Peyer's patch (tissue), 4 donors: ENCODE measurements around the gene RAP1A. TPM values are rescaled to one million over a fixed set of nuclear protein-coding genes. Genes with fewer than 3 reads are reported as not detected.
"Not testable (repeated sequence)": the region's sequence is repeated elsewhere in the genome, so short reads cannot be mapped to it uniquely, and the experiment has no call there.

Experiments
- DNase-seq, 3 donors: peaks; one replicate each; pipeline ENCODE4 v3.0.0-alpha.2; 2017 to 2019
- H3K27ac ChIP-seq, 4 donors: fragments of 200-600 bp; sonication (generic); one replicate each; pipeline ENCODE4 v1.5.1; 2016 to 2019
- H3K27me3 ChIP-seq, 2 donors: fragments of 200-600 bp; sonication (generic); one replicate each; pipeline ENCODE4 v1.5.1; 2019
- H3K36me3 ChIP-seq, 3 donors: fragments of 200-600 bp; sonication (generic); one replicate each; pipeline ENCODE4 v1.5.1; 2016 to 2019
- H3K4me1 ChIP-seq, 4 donors: fragments of 200-600 bp; sonication (generic); one replicate each; pipeline ENCODE4 v1.5.1; 2016 to 2019
- H3K4me3 ChIP-seq, 4 donors: fragments of 200-600 bp; sonication (generic); 1 replicate in 3 of 4; 2 replicates in 1 of 4; pipeline ENCODE4 v1.5.1; 2016 to 2019; ENCODE audit warnings: mild to moderate bottlenecking in 1 of 4
- H3K9me3 ChIP-seq, 4 donors: fragments of 200-600 bp; sonication (generic); one replicate each; pipeline ENCODE4 v1.5.1; 2016 to 2019; ENCODE audit warnings: mild to moderate bottlenecking in 1 of 4
- POLR2A ChIP-seq, 2 donors: fragments of 450-650 bp; IDR thresholded peaks; one replicate each; pipeline ENCODE4 v1.5.1; 2017; ENCODE audit warnings: antibody characterized with exemption in 2 of 2, mild to moderate bottlenecking in 2 of 2, moderate library complexity in 2 of 2
- total RNA-seq, 4 donors: library from RNA; depleted of rRNA; stranded (reverse); fragments of >200 nt; gene quantifications; one replicate each; pipeline ENCODE4 v1.1.0, GENCODE V29; 2016
- TF ChIP-seq, protein P1 (sequence below), 6 experiments: fragments of 450-650 bp in 4 of 6; fragments of 200-600 bp in 2 of 6; sonication (generic) in 1 of 6; IDR thresholded peaks; one replicate each; pipeline ENCODE4 v1.5.1; 2017 to 2019; ENCODE audit warnings: antibody characterized with exemption in 6 of 6, mild to moderate bottlenecking in 3 of 6, moderate library complexity in 1 of 6

Gene RAP1A
- total RNA-seq, 4 donors from 2014 or later: 16.5 to 66.0 (median 46.2) TPM

DNA sequence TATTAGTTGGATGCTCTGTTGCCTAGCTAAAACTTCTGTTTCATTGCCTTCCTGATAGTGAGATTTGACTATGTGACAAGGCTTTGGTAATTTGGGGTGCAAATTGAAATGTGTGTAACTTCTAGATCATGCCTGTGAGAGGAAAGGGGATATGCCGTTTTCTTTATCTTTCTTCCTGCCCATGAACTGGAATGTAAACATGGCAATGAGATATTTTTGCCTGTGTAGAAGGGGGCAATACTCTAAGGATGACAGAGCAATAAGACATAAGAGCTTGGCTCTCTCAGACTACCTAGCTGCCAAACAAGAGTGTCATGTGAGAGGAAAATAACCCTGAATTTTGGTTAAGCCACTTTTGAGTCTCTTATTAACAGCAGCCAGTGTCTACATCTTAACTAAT, 49.7 kb downstream of the RAP1A start:
- TF ChIP-seq, protein P1, sequence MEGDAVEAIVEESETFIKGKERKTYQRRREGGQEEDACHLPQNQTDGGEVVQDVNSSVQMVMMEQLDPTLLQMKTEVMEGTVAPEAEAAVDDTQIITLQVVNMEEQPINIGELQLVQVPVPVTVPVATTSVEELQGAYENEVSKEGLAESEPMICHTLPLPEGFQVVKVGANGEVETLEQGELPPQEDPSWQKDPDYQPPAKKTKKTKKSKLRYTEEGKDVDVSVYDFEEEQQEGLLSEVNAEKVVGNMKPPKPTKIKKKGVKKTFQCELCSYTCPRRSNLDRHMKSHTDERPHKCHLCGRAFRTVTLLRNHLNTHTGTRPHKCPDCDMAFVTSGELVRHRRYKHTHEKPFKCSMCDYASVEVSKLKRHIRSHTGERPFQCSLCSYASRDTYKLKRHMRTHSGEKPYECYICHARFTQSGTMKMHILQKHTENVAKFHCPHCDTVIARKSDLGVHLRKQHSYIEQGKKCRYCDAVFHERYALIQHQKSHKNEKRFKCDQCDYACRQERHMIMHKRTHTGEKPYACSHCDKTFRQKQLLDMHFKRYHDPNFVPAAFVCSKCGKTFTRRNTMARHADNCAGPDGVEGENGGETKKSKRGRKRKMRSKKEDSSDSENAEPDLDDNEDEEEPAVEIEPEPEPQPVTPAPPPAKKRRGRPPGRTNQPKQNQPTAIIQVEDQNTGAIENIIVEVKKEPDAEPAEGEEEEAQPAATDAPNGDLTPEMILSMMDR (IDR thresholded peaks at IDR 0.05): no peak
- no peak for TF ChIP-seq POLR2A (IDR thresholded peaks at IDR 0.05)
- Histone ChIP-seq H3K27ac (no peak overlapping the region), H3K36me3 (peaks cover 0 to 8% (median 0%) of the 10 kb centered on the region in 3 donors), H3K27me3 (no peaks in the 10 kb centered on the region), H3K4me3 (no peak overlapping the region), H3K4me1 (peaks cover 0 to 20% (median 3%) of the 10 kb centered on the region in 4 donors), H3K9me3 (no peaks in the 10 kb centered on the region)
- DNase-seq: no peak

DNA sequence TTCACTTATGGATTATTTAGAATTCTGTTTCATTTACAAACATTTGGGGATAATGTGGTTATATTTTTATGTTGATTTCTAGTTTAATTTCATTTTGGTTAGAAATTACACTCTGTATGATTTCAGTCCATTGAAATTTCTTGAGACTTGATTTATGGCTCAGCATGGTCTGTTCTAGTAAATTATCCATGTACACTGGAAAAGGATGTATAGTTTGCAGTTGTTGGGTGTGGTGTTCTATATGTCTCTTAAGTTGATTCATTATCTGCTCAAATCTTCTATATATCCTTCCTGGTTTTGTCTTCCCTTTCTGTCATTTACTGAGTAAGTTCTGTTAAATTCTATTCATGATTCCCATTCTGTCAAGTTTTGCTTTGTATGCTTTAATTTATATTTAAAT, 52.3 kb downstream of the RAP1A start:
- Histone ChIP-seq H3K27ac (no peak overlapping the region), H3K4me3 (no peak overlapping the region), H3K27me3 (no peaks in the 10 kb centered on the region), H3K36me3 (peaks cover 0 to 8% (median 0%) of the 10 kb centered on the region in 3 donors), H3K9me3 (no peaks in the 10 kb centered on the region), H3K4me1 (peaks cover 0 to 8% (median 0%) of the 10 kb centered on the region in 4 donors)
- TF ChIP-seq, protein P1 (IDR thresholded peaks at IDR 0.05): no peak
- TF ChIP-seq POLR2A (IDR thresholded peaks at IDR 0.05): no peak
- DNase-seq: no peak

DNA sequence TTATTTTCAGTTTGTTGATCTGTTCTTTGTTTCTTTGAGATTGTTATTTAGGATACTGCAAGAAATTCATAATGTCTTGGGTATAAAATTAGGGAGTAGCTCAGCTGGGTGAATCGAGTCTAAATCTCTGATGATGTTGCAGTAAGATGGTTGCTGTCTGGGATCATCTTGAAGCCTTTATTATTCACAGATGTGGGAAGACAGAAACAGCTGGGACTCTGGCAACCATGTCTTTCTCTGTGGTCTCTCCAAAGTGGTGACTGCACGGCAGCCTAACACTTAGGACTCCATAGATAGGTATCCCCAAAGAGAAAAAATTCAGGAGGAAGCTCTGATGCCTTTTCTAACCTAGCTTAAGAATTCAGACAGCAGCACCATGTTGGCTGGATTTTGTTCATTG, 52.7 kb downstream of the RAP1A start:
- H3K9me3 ChIP-seq: no peaks in the 10 kb centered on the region
- no peaks in the 10 kb centered on the region for H3K27me3 ChIP-seq
- H3K27ac ChIP-seq: peak overlapping the region in 1 of 4 donors; percentile 39
- DNase-seq: no peak
- H3K4me3 ChIP-seq: no peak overlapping the region
- TF ChIP-seq POLR2A (IDR thresholded peaks at IDR 0.05): no peak
- TF ChIP-seq, protein P1 (IDR thresholded peaks at IDR 0.05): no peak
- H3K4me1 ChIP-seq: peaks cover 0 to 8% (median 0%) of the 10 kb centered on the region in 4 donors
- H3K36me3 ChIP-seq: peaks cover 0 to 8% (median 0%) of the 10 kb centered on the region in 3 donors

DNA sequence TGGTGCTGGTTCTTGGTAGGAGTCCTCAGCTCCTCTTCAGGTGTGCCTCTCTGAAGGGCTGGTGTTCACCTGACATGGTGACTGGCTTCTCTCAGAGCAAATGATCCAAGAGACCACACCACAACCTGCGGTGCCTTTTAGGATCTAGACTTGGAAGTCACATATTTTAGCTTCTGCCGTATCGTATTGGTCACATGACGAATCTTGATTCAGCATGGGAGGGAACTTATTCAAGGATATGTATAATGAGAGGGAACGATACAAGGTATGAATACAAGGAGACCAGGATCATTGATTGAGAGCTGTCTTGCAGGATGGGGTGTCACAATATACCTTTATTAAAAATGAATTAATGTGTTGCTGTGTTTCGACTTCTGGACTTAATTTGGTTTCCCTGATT, 58.0 kb downstream of the RAP1A start:
- H3K27ac ChIP-seq: no peak overlapping the region
- no peaks in the 10 kb centered on the region for H3K4me1 ChIP-seq
- no peak for TF ChIP-seq POLR2A (IDR thresholded peaks at IDR 0.05)
- TF ChIP-seq, protein P1 (IDR thresholded peaks at IDR 0.05): no peak
- DNase-seq: no peak
- H3K27me3 ChIP-seq: no peaks in the 10 kb centered on the region
- no peak overlapping the region for H3K4me3 ChIP-seq
- H3K9me3 ChIP-seq: peaks cover 0 to 8% (median 0%) of the 10 kb centered on the region in 4 donors
- H3K36me3 ChIP-seq: peaks cover 0 to 14% (median 0%) of the 10 kb centered on the region in 3 donors

DNA sequence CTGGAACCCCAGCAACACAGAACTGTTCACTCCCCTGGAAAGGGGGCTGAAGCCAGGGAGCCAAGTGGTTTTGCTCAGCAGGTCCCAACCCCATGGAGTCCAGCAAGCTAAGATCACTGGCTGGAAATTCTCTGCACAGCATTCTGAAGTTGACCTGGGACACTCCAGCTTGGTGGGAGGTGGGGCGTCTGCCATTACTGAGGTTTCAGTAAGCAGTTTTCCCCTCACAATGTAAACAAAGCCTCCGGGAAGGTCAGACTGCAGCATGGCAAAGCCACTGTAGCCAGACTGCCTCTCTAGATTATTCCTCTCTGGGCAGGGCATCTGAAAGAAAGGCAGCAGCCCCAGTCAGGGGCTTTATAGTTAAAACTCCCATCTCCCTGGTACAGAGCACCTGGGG, 60.0 kb downstream of the RAP1A start:
- H3K36me3 ChIP-seq: peaks cover 0 to 14% (median 0%) of the 10 kb centered on the region in 3 donors
- TF ChIP-seq, protein P1 (IDR thresholded peaks at IDR 0.05): no peak
- TF ChIP-seq POLR2A (IDR thresholded peaks at IDR 0.05): no peak
- peaks cover 0 to 8% (median 0%) of the 10 kb centered on the region in 4 donors for H3K9me3 ChIP-seq
- no peaks in the 10 kb centered on the region for H3K27me3 ChIP-seq
- H3K27ac ChIP-seq: no peak overlapping the region
- H3K4me1 ChIP-seq: no peaks in the 10 kb centered on the region
- DNase-seq: no peak
- H3K4me3 ChIP-seq: no peak overlapping the region

DNA sequence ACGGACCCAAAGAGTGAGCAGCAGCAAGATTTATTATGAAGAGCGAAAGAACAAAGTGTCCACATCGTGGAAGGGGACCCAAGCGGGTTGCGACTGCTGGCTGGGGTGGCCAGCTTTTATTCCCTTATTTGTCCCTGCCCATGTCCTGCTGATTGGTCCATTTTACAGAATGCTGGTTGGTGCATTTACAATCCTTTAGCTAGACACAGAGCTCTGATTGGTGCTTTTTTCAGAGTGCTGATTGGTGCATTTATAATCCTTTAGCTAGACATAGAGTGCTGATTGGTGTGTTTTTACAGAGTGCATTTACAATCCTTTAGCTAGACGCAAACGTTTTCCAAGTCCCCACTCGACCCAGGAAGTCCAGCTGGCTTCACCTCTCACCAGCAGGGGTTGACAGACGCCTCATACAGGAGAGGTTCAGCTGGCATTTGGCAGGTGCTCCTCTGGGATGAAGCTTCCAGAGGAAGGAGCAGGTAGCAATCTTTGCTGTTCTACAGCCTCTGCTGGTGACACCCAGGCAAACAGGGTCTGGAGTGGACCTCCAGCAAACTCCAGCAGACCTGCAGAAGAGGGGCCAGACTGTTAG, 60.7 kb downstream of the RAP1A start:
- not testable (repeated sequence) for H3K27ac ChIP-seq, H3K4me3 ChIP-seq, H3K4me1 ChIP-seq, H3K27me3 ChIP-seq, DNase-seq, H3K9me3 ChIP-seq
- H3K36me3 ChIP-seq: peaks cover 0 to 14% (median 0%) of the 10 kb centered on the region in 3 donors

DNA sequence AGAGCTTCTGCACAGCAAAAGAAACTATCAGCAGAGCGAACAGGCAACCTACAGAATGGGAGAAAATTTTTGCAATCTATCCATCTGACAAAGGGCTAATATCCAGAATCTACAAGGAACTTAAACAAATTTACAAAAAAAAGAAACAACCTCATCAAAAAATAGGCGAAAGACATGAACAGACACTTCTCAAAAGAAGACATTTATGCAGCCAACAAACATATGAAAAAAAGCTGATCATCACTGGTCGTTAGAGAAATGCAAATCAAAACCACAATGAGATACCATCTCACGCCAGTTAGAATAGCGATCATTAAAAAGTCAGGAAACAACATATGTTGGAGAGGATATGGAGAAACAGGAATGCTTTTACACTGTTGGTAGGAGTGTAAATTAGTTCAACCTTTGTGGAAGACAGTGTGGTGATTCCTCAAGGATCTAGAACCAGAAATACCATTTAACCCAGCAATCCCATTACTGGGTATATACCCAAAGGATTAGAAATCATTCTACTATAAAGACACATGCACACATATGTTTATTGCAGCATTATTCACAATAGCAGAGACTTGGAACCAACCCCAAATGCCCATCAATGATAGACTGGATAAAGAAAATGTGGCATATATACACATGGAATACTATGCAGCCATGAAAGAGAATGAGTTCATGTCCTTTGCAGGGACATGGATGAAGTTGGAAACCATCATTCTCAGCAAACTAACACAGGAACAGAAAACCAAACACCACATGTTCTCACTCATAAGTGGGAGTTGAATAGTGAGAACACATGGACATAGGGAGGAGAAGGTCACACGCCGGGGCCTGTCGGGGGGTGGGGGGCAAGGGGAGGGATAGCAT, 65.9 kb downstream of the RAP1A start:
- H3K27ac ChIP-seq, H3K4me3 ChIP-seq, DNase-seq, H3K9me3 ChIP-seq, H3K27me3 ChIP-seq, H3K36me3 ChIP-seq, H3K4me1 ChIP-seq: not testable (repeated sequence)
